ENCODE data around the gene DPM1. TPM values are rescaled to one million over a fixed set of nuclear protein-coding genes. Genes with fewer than 3 reads are reported as not detected.

Gene DPM1
- total RNA-seq, 1 experiment from 2014 or later = 57.8 TPM

GRCh38 chr20:50982363-50982762 lies 24.0 kb upstream of the DPM1 start:
- Mint-ChIP-seq H3K36me3 (no peaks in the 10 kb centered on the region), H3K9me3 (no peaks in the 10 kb centered on the region), H3K27ac (no peak overlapping the region), H3K27me3 (ENCODE audit: low read depth) (peaks cover 5% of the 10 kb centered on the region; the same call in 1 of the 2 replicates), H3K4me3 (no peak overlapping the region), H3K4me1 (peaks cover 3% of the 10 kb centered on the region)
- DNase-seq (ENCODE audit: low spot score) = no peak
- ChIA-PET CTCF (interaction anchor here (0.7 to 5.5 kb wide), 25 partner anchors 9 to 642 kb away, joined by 3 to 67 read pairs (median 8); partner anchors contain the start of genes BCAS4, DPM1, MOCS3 and NFATC2), POLR2A (no interaction called here)
- ATAC-seq = no peak
- no peak for TF ChIP-seq ZNF532 (CRISPR knock-in tag; IDR thresholded peaks at IDR 0.05; ENCODE audit: borderline replicate concordance)
- no peak for TF ChIP-seq ETV6 (CRISPR knock-in tag; IDR thresholded peaks at IDR 0.05)
- TF ChIP-seq JAZF1 (CRISPR knock-in tag; IDR thresholded peaks at IDR 0.05) = no peak
- no peak for TF ChIP-seq ZNF396 (CRISPR knock-in tag; IDR thresholded peaks at IDR 0.05; ENCODE audit: borderline replicate concordance)
- TF ChIP-seq GTF2I (CRISPR knock-in tag; conservative IDR thresholded peaks at IDR 0.05) = no peak
- no peak for TF ChIP-seq RELA (CRISPR knock-in tag; IDR thresholded peaks at IDR 0.05; ENCODE audit: borderline replicate concordance)
- no peak for TF ChIP-seq MAX (CRISPR knock-in tag; IDR thresholded peaks at IDR 0.05)
- TF ChIP-seq CBFB (CRISPR knock-in tag; IDR thresholded peaks at IDR 0.05; ENCODE audit: low read depth) = no peak
- no peak for TF ChIP-seq ZNF138 (CRISPR knock-in tag; conservative IDR thresholded peaks at IDR 0.05)
- TF ChIP-seq ZMAT4 (CRISPR knock-in tag; IDR thresholded peaks at IDR 0.05) = no peak
- TF ChIP-seq E2F5 (CRISPR knock-in tag; IDR thresholded peaks at IDR 0.05) = no peak
- TF ChIP-seq AR (CRISPR knock-in tag; IDR thresholded peaks at IDR 0.05) = no peak
- TF ChIP-seq ERG (CRISPR knock-in tag; IDR thresholded peaks at IDR 0.05) = no peak
- no peak for TF ChIP-seq RORB (CRISPR knock-in tag; IDR thresholded peaks at IDR 0.05)

- no peaks in the 10 kb centered on the region for H3K9me3 Mint-ChIP-seq
- no peaks in the 10 kb centered on the region for H3K36me3 Mint-ChIP-seq
- DNase-seq (ENCODE audit: low spot score) = no peak
- ChIA-PET CTCF (interaction anchor here (0.7 to 5.5 kb wide), 42 partner anchors 10 to 642 kb away, joined by 3 to 67 read pairs (median 5); partner anchors contain the start of genes ADNP, BCAS4, DPM1 and MOCS3), POLR2A (no interaction called here)
- no peak overlapping the region for H3K27ac Mint-ChIP-seq
- peaks cover 5% of the 10 kb centered on the region; the same call in 1 of the 2 replicates for H3K27me3 Mint-ChIP-seq (ENCODE audit: low read depth)
- no peak for ATAC-seq
- TF ChIP-seq CTCF (IDR thresholded peaks at IDR 0.05) = peak; percentile 7; the same call in 1 of the 2 replicates
- no peak for TF ChIP-seq ZNF138 (CRISPR knock-in tag; conservative IDR thresholded peaks at IDR 0.05)
- H3K4me1 Mint-ChIP-seq = peaks cover 3% of the 10 kb centered on the region
- no peak overlapping the region for H3K4me3 Mint-ChIP-seq
Measured at GRCh38 chr20:50981714-50982048, 23.3 kb upstream of the DPM1 start.

Data from WTC11 (cell line).